Measurements from ENCODE around the gene MOSPD3.

DNA sequence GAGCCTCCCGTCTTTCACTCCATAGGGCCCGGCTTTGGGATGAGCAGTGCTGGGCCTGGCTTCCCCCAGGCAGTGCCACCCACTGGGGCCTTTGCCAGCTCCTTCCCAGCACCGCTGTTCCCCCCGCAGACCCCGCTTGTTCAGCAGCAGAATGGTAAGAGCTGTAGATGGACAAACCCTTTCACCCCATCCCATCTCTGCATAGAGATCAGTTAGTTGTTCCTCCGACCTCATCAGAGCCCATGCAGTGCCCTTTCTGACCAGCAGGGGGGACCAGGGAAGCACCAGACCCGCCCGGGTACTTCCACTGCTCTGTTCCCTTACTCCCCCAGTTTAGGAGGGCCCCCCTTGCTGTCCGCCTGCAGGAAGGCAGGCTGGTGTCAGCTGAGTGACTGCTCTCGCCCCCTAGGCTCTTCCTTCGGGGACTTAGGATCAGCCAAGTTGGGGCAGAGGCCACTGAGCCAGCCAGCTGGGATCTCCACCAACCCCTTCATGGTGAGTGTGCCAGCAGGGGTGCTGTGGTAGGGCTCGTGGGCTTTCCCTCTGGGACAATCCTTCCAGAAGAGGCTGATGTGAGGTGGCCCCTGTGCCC, 48.4 kb upstream of the MOSPD3 start:
- TF ChIP-seq SIN3A (IDR thresholded peaks at IDR 0.05; ENCODE audit: borderline replicate concordance, insufficient read depth, low read length) = no peak
- no peak for TF ChIP-seq TAF1 (IDR thresholded peaks at IDR 0.05; ENCODE audit: borderline replicate concordance, insufficient read depth, low read length)

Measured in PFSK-1 (cell line).